Glutamatergic neuron (in vitro differentiated cells): ENCODE data around the gene NDUFV1. TPM values are rescaled to one million over a fixed set of nuclear protein-coding genes. Genes with fewer than 3 reads are reported as not detected.
"Not testable (repeated sequence)": the region's sequence is repeated elsewhere in the genome, so short reads cannot be mapped to it uniquely, and the experiment has no call there.

Experiments used
- DNase-seq: peaks from one replicate; pipeline ENCODE4 v3.0.0; 2022
- H3K27ac Mint-ChIP-seq: one replicate; pipeline ENCODE4 v1.8.0; 2020; ENCODE audit warnings: mild to moderate bottlenecking, mixed read lengths, inconsistent platforms; ENCODE audit not compliant: unreplicated experiment
- H3K27me3 Mint-ChIP-seq: one replicate; pipeline ENCODE4 v1.8.0; 2020; ENCODE audit warnings: mild to moderate bottlenecking, moderate library complexity, mixed read lengths, inconsistent platforms; ENCODE audit not compliant: unreplicated experiment
- H3K36me3 Mint-ChIP-seq: one replicate; pipeline ENCODE4 v1.8.0; 2020; ENCODE audit warnings: mild to moderate bottlenecking, mixed read lengths, inconsistent platforms; ENCODE audit not compliant: unreplicated experiment
- H3K4me1 Mint-ChIP-seq: one replicate; pipeline ENCODE4 v1.8.0; 2020; ENCODE audit warnings: mild to moderate bottlenecking, low read depth, mixed read lengths, inconsistent platforms; ENCODE audit not compliant: unreplicated experiment
- H3K4me3 Mint-ChIP-seq: one replicate; pipeline ENCODE4 v1.8.0; 2020; ENCODE audit warnings: mild to moderate bottlenecking, mixed read lengths, inconsistent platforms; ENCODE audit not compliant: unreplicated experiment
- H3K9me3 Mint-ChIP-seq: one replicate; pipeline ENCODE4 v1.8.0; 2020; ENCODE audit warnings: mild to moderate bottlenecking, moderate library complexity, mixed read lengths, inconsistent platforms; ENCODE audit not compliant: unreplicated experiment
- total RNA-seq: library from RNA; stranded (reverse); fragmentation: NEBNext Ultra II Directional; extraction: Animal tissue kit (Norgen Biotek cat#: 25700); gene quantifications from one replicate; pipeline ENCODE4 v1.2.1, GENCODE V29; 2021; ENCODE audit not compliant: unreplicated experiment
- TF ChIP-seq, protein P1 (sequence below): fragments of 200-600 bp; sonication (generic); IDR thresholded peaks from one replicate; pipeline ENCODE4 v1.5.0; 2021; ENCODE audit not compliant: partially characterized antibody, unreplicated experiment

The NDUFV1 gene
- total RNA-seq, 1 donor from 2014 or later, result 216 TPM

- DNase-seq, result peak; percentile 55
- H3K27ac Mint-ChIP-seq, H3K4me1 Mint-ChIP-seq, H3K36me3 Mint-ChIP-seq, H3K9me3 Mint-ChIP-seq: not testable (repeated sequence)
- Mint-ChIP-seq H3K27me3 (peaks cover 14% of the 10 kb centered on the region), H3K4me3 (peak overlapping the region; percentile 89)
Measured at GRCh38 chr11:67620621-67621020, 13.9 kb downstream of the NDUFV1 start.

DNA sequence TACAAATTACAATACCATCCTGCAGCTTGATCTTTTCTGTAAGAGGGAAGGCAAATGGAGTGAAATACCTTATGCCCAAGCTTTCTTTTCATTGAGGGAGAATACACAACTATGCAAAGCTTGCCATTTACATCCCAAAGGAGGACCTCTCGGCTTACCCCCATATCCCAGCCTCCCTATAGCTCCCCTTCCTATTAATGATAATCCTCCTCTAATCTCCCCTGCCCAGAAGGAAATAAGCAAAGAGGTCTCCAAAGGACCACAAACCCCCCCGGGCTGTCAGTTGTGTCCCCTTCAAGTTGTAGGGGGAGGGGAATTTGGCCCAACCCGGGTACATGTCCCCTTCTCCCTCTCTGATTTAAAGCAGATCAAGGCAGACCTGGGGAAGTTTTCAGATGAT lies 15.2 kb downstream of the NDUFV1 start:
- not testable (repeated sequence) for H3K27ac Mint-ChIP-seq, H3K36me3 Mint-ChIP-seq, H3K4me3 Mint-ChIP-seq, DNase-seq, H3K4me1 Mint-ChIP-seq, H3K9me3 Mint-ChIP-seq
- peaks cover 15% of the 10 kb centered on the region for H3K27me3 Mint-ChIP-seq

DNA sequence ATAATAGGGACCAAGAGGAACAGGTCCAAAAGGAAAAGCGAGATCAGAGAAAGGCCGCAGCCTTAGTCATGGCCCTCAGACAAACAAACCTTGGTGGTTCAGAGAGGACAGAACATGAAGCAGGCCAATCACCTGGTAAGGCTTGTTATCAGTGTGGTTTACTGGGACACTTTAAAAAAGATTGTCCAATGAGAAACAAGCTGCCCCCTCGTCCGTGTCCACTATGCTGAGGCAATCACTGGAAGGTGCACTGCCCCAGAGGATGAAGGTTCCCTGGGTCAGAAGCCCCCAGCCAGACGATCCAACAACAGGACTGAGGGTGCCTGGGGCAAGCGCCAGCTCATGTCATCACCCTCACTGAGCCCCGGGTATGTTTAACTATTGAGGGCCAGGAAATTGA lies 16.2 kb downstream of the NDUFV1 start:
- peaks cover 10% of the 10 kb centered on the region for H3K27me3 Mint-ChIP-seq
- not testable (repeated sequence) for DNase-seq, H3K4me3 Mint-ChIP-seq, H3K9me3 Mint-ChIP-seq, H3K36me3 Mint-ChIP-seq, H3K4me1 Mint-ChIP-seq, H3K27ac Mint-ChIP-seq

DNA sequence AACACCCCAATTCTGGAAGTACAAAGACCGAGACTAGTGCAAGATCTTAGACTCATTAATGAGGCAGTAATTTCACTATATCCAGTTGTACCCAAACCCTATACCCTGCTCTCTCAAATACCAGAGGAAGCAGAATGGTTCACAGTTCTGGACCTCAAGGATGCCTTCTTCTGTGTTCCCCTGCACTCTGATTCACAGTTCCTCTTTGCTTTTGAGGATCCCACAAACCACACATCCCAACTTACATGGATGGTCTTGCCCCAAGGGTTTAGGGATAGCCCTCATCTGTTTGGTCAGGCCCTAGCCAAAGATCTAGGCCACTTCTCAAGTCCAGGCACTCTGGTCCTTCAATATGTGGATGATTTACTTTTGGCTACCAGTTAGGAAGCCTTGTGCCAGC lies 17.1 kb downstream of the NDUFV1 start:
- H3K27ac Mint-ChIP-seq, DNase-seq, H3K4me3 Mint-ChIP-seq, H3K9me3 Mint-ChIP-seq, H3K4me1 Mint-ChIP-seq, H3K36me3 Mint-ChIP-seq: not testable (repeated sequence)
- H3K27me3 Mint-ChIP-seq, result peaks cover 10% of the 10 kb centered on the region

DNA sequence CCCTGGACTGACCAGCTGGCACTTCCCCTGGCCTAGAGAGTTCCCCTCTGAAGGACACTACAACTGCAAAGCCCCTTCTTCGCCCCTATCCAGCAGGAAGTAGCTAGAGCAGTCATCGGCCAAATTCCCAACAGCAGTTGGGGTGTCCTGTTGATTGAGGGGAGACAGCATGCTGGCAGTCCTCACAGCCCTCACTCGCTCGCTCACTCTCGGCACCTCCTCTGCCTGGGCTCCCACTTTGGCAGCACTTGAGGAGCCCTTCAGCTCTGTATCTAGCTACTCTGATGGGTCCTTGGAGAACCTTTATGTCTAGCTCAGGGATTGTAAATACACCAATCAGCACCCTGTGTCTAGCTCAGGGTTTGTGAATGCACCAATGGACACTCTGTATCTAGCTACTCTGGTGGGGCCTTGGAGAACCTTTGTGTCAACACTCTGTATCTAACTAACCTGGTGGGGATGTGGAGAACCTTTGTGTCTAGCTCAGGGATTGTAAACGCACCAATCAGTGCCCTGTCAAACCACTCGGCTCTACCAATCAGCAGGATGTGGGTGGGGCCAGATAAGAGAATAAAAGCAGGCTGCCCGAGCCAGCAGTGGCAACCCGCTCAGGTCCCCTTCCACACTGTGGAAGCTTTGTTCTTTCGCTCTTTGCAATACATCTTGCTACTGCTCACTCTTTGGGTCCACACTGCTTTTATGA lies 19.5 kb downstream of the NDUFV1 start:
- DNase-seq, H3K4me1 Mint-ChIP-seq, H3K27me3 Mint-ChIP-seq, H3K4me3 Mint-ChIP-seq, H3K9me3 Mint-ChIP-seq, H3K36me3 Mint-ChIP-seq: not testable (repeated sequence)
- H3K27ac Mint-ChIP-seq, result peak overlapping the region; percentile 62

- Mint-ChIP-seq H3K36me3 (no peaks in the 10 kb centered on the region), H3K4me1 (peaks cover 2% of the 10 kb centered on the region), H3K9me3 (peaks cover 2% of the 10 kb centered on the region), H3K4me3 (no peak overlapping the region), H3K27ac (no peak overlapping the region), H3K27me3 (peaks cover 3% of the 10 kb centered on the region)
- no peak for DNase-seq
- TF ChIP-seq, protein P1, sequence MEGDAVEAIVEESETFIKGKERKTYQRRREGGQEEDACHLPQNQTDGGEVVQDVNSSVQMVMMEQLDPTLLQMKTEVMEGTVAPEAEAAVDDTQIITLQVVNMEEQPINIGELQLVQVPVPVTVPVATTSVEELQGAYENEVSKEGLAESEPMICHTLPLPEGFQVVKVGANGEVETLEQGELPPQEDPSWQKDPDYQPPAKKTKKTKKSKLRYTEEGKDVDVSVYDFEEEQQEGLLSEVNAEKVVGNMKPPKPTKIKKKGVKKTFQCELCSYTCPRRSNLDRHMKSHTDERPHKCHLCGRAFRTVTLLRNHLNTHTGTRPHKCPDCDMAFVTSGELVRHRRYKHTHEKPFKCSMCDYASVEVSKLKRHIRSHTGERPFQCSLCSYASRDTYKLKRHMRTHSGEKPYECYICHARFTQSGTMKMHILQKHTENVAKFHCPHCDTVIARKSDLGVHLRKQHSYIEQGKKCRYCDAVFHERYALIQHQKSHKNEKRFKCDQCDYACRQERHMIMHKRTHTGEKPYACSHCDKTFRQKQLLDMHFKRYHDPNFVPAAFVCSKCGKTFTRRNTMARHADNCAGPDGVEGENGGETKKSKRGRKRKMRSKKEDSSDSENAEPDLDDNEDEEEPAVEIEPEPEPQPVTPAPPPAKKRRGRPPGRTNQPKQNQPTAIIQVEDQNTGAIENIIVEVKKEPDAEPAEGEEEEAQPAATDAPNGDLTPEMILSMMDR, result no peak
Measured at GRCh38 chr11:67626970-67627369, 20.2 kb downstream of the NDUFV1 start.

DNA sequence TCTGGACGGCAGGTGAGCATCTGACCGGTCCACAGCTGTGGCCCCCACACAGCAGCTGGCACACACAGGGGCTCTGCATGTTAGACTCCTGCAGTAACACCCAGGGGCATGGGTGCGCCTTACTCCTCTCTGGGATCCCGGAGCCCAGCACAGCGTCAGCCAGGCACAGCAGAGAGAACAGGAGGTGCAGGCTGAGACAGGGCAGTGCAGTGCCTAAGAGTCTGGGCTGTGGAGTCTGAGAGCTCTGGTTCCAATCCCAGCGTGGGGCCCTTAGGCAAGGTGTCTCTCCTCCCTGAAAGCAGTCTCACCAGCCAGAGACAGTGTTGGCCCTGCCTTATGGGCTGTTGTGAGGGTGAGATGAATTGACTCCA lies 20.7 kb downstream of the NDUFV1 start:
- Mint-ChIP-seq H3K36me3 (no peaks in the 10 kb centered on the region), H3K4me3 (no peak overlapping the region), H3K9me3 (peaks cover 2% of the 10 kb centered on the region), H3K27ac (no peak overlapping the region), H3K4me1 (peaks cover 2% of the 10 kb centered on the region), H3K27me3 (peaks cover 3% of the 10 kb centered on the region)
- TF ChIP-seq, protein P1, result no peak
- DNase-seq, result no peak
